B cell (primary cell): Measurements from ENCODE around the gene FZD10. TPM values are rescaled to one million over a fixed set of nuclear protein-coding genes. Genes with fewer than 3 reads are reported as not detected.

Experiments used
- ATAC-seq: fragments of 200-7000 bp; cut with Tn5 transposase; one replicate; pipeline ENCODE4 v1.10.0; 2021; ENCODE audit warnings: low read depth, mild to moderate bottlenecking, moderate number of reproducible peaks, moderate library complexity
- CTCF ChIA-PET: fragments of 350-600 bp; sonication (Branson Sonifier 250); formaldehyde crosslinking; loops from one replicate; lab custom pipeline; 2021; ENCODE audit warnings: antibody characterized with exemption, inconsistent platforms; lab: Charles Lee
- POLR2A ChIA-PET: fragments of 350-600 bp; sonication (Branson Sonifier 250); formaldehyde crosslinking; loops from one replicate; lab custom pipeline; 2021; ENCODE audit warnings: antibody characterized with exemption; lab: Charles Lee
- DNase-seq: peaks from one replicate; pipeline ENCODE4 v3.0.0; 2013
- H2AFZ ChIP-seq: 2 replicates; pipeline ENCODE4 v1.6.1; 2012; ENCODE audit warnings: mild to moderate bottlenecking, low read depth, low read length; ENCODE audit not compliant: insufficient read depth, poor library complexity, severe bottlenecking
- H3K27ac ChIP-seq, 2 donors: 1 replicate in 1 of 2; 2 replicates in 1 of 2; pipeline ENCODE4 v1.5.1; 2012 to 2013; ENCODE audit warnings: low read length in 2 of 2, mild to moderate bottlenecking in 2 of 2, moderate library complexity in 1 of 2
- H3K27me3 ChIP-seq, 4 experiments: fragments of 200-600 bp in 1 of 4; sonication (generic) in 1 of 4; replicated peaks in 1 of 4; 1 replicate in 2 of 4; 2 replicates in 2 of 4; pipeline versions ENCODE4 v1.6.1 to v1.7.0; 2013 to 2016; ENCODE audit warnings: low read length in 3 of 4, mild to moderate bottlenecking in 2 of 4, mixed read lengths in 1 of 4, moderate library complexity in 1 of 4; ENCODE audit not compliant: insufficient read depth in 4 of 4, control insufficient read depth in 3 of 4; ENCODE audit errors: control extremely low read depth in 1 of 4
- H3K36me3 ChIP-seq, 2 experiments: replicated peaks in 1 of 2; 1 replicate in 1 of 2; 2 replicates in 1 of 2; pipeline versions ENCODE4 v1.6.1 to v1.7.1; 2013; ENCODE audit warnings: low read length in 1 of 2; ENCODE audit not compliant: insufficient read depth in 2 of 2, control insufficient read depth in 1 of 2; ENCODE audit errors: control extremely low read depth in 1 of 2, extremely low read depth in 1 of 2
- H3K4me1 ChIP-seq, 2 donors: fragments of 200-600 bp in 1 of 2; sonication (generic) in 1 of 2; 1 replicate in 1 of 2; 2 replicates in 1 of 2; pipeline versions ENCODE4 v1.5.1 to v1.6.1; 2013 to 2017; ENCODE audit warnings: low read length in 2 of 2; ENCODE audit not compliant: control insufficient read depth in 2 of 2, insufficient read depth in 2 of 2
- H3K4me2 ChIP-seq: replicated peaks from 2 replicates; pipeline ENCODE3; 2012; ENCODE audit warnings: mild to moderate bottlenecking, low read depth, low read length; ENCODE audit not compliant: poor library complexity, severe bottlenecking
- H3K4me3 ChIP-seq, 5 experiments: fragments of 200-600 bp in 1 of 5; sonication (generic) in 1 of 5; 1 replicate in 3 of 5; 2 replicates in 2 of 5; pipeline versions ENCODE4 v1.5.1 to v1.7.0; 2011 to 2016; ENCODE audit warnings: low read length in 4 of 5, mild to moderate bottlenecking in 4 of 5, low read depth in 2 of 5, control low read depth in 1 of 5, moderate library complexity in 1 of 5; ENCODE audit not compliant: insufficient read depth in 1 of 5; ENCODE audit errors: control extremely low read depth in 1 of 5, extremely low read depth in 1 of 5
- H3K79me2 ChIP-seq: fragments of 200-600 bp; sonication (generic); one replicate; pipeline ENCODE4 v1.6.0; 2016; ENCODE audit warnings: low read length; ENCODE audit not compliant: control insufficient read depth, insufficient read depth
- H3K9ac ChIP-seq: fragments of 200-600 bp; sonication (generic); 2 replicates; pipeline ENCODE4 v1.6.1; 2017; ENCODE audit warnings: mild to moderate bottlenecking, low read length, moderate library complexity
- H3K9me3 ChIP-seq, 3 donors: one replicate each; pipeline versions ENCODE4 v1.6.1 to v1.7.1; 2013; ENCODE audit warnings: low read length in 2 of 3; ENCODE audit not compliant: control insufficient read depth in 2 of 3, insufficient read depth in 1 of 3; ENCODE audit errors: control extremely low read depth in 1 of 3
- H4K20me1 ChIP-seq: 2 replicates; pipeline ENCODE4 v1.6.0; 2012; ENCODE audit warnings: mild to moderate bottlenecking, low read length; ENCODE audit not compliant: insufficient read depth, control insufficient read depth, poor library complexity, severe bottlenecking
- H3K27ac Mint-ChIP-seq: one replicate; pipeline ENCODE4 v1.8.0; 2021; ENCODE audit warnings: mixed read lengths
- H3K27me3 Mint-ChIP-seq: one replicate; pipeline ENCODE4 v1.8.0; 2021; ENCODE audit warnings: mixed read lengths
- H3K4me1 Mint-ChIP-seq: one replicate; pipeline ENCODE4 v1.8.0; 2021; ENCODE audit warnings: mixed read lengths
- H3K4me3 Mint-ChIP-seq: one replicate; pipeline ENCODE4 v1.8.0; 2021; ENCODE audit warnings: mixed read lengths
- H3K9me3 Mint-ChIP-seq: one replicate; pipeline ENCODE4 v1.8.0; 2022; ENCODE audit warnings: mixed read lengths; ENCODE audit not compliant: insufficient read depth
- EZH2 ChIP-seq: IDR thresholded peaks from 2 replicates; pipeline ENCODE4 v1.6.1; 2012; ENCODE audit warnings: borderline replicate concordance, low read depth, mild to moderate bottlenecking, moderate library complexity, low read length; ENCODE audit not compliant: insufficient read depth, poor library complexity, severe bottlenecking
- WGBS: methylation state at CpG from one replicate; pipeline ENCODE4 v1.1.5; 2013; ENCODE audit warnings: missing lambda C conversion rate; ENCODE audit not compliant: insufficient coverage; 5-methylcytosine and 5-hydroxymethylcytosine counted together
- intact Hi-C: fragments of 100-400 bp; cut with micrococcal nuclease; formaldehyde crosslinking; loops from one replicate; pipeline ENCODE4 v1.10.0; 2022
- polyA plus RNA-seq: library from polyadenylated mRNA; depleted of rRNA; stranded (reverse); fragments of >200 nt; gene quantifications from 2 replicates; pipeline ENCODE4 v1.2.3, GENCODE V29; 2012
- total RNA-seq, 2 donors: library from RNA; stranded (reverse); fragments of 120-200 nt in 1 of 2; gene quantifications; 1 replicate in 1 of 2; 2 replicates in 1 of 2; pipeline versions ENCODE4 v1.2.3 to v1.2.4, GENCODE V29; 2013 to 2022
- TF ChIP-seq, protein P1 (sequence below): fragments of 200-600 bp; IDR thresholded peaks from one replicate; pipeline ENCODE4 v1.8.0; 2022; ENCODE audit warnings: antibody characterized with exemption, mild to moderate bottlenecking

FZD10 gene
- total and polyA plus RNA-seq, 2 donors (not counting 1 experiment from before 2014, with no cell fraction given): not detected

DNA sequence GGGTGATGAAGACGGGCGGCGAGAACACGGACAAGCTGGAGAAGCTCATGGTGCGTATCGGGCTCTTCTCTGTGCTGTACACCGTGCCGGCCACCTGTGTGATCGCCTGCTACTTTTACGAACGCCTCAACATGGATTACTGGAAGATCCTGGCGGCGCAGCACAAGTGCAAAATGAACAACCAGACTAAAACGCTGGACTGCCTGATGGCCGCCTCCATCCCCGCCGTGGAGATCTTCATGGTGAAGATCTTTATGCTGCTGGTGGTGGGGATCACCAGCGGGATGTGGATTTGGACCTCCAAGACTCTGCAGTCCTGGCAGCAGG is 1.9 kb downstream of the FZD10 start:
- ChIA-PET POLR2A (no interaction called here), CTCF (no interaction called here)
- no peak for DNase-seq
- Histone ChIP-seq H3K4me3 (no peak overlapping the region), H4K20me1 (no peaks in the 10 kb centered on the region), H3K79me2 (no peaks in the 10 kb centered on the region), H3K27me3 (peaks cover 0 to 36% (median 12%) of the 10 kb centered on the region in 4 experiments), H3K9ac (no peak overlapping the region), H3K9me3 (peaks cover 0 to 31% (median 0%) of the 10 kb centered on the region in 3 donors), H3K36me3 (no peaks in the 10 kb centered on the region), H2AFZ (no peak overlapping the region), H3K4me1 (peaks cover 8% of the 10 kb centered on the region in 2 donors), H3K4me2 (no peak overlapping the region), H3K27ac (no peak overlapping the region)
- Mint-ChIP-seq H3K4me1 (peaks cover 2% of the 10 kb centered on the region), H3K27me3 (peaks cover 24% of the 10 kb centered on the region), H3K9me3 (no peaks in the 10 kb centered on the region), H3K4me3 (no peak overlapping the region), H3K27ac (no peak overlapping the region)
- 20% methylated on average over 17 of the region's 18 CpGs for WGBS
- ATAC-seq: no peak
- intact Hi-C loops: no loop called here
- TF ChIP-seq EZH2: no peak
- TF ChIP-seq, protein P1, sequence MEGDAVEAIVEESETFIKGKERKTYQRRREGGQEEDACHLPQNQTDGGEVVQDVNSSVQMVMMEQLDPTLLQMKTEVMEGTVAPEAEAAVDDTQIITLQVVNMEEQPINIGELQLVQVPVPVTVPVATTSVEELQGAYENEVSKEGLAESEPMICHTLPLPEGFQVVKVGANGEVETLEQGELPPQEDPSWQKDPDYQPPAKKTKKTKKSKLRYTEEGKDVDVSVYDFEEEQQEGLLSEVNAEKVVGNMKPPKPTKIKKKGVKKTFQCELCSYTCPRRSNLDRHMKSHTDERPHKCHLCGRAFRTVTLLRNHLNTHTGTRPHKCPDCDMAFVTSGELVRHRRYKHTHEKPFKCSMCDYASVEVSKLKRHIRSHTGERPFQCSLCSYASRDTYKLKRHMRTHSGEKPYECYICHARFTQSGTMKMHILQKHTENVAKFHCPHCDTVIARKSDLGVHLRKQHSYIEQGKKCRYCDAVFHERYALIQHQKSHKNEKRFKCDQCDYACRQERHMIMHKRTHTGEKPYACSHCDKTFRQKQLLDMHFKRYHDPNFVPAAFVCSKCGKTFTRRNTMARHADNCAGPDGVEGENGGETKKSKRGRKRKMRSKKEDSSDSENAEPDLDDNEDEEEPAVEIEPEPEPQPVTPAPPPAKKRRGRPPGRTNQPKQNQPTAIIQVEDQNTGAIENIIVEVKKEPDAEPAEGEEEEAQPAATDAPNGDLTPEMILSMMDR: no peak

- ATAC-seq: no peak
Observed at GRCh38 chr12:130164936-130165335, 2.7 kb downstream of the FZD10 start.

More at GRCh38 chr12:130164936-130165335, 2.7 kb downstream of the FZD10 start:
- Histone ChIP-seq H3K9me3 (peaks cover 0 to 31% (median 0%) of the 10 kb centered on the region in 3 donors), H3K27me3 (peaks cover 0 to 30% (median 12%) of the 10 kb centered on the region in 4 experiments), H3K79me2 (no peaks in the 10 kb centered on the region), H3K4me1 (peaks cover 8% of the 10 kb centered on the region in 2 donors), H3K4me3 (no peak overlapping the region), H2AFZ (no peak overlapping the region), H3K4me2 (no peak overlapping the region), H3K27ac (no peak overlapping the region), H4K20me1 (no peaks in the 10 kb centered on the region), H3K9ac (no peak overlapping the region), H3K36me3 (no peaks in the 10 kb centered on the region)
- ChIA-PET CTCF (no interaction called here), POLR2A (no interaction called here)
- H3K27ac Mint-ChIP-seq: no peak overlapping the region
- peaks cover 2% of the 10 kb centered on the region for H3K4me1 Mint-ChIP-seq
- intact Hi-C loops: no loop called here
- H3K27me3 Mint-ChIP-seq: peaks cover 24% of the 10 kb centered on the region
- no peak for DNase-seq
- WGBS: 11% methylated on average over 3 of the region's 5 CpGs
- TF ChIP-seq EZH2: no peak
- no peaks in the 10 kb centered on the region for H3K9me3 Mint-ChIP-seq
- no peak overlapping the region for H3K4me3 Mint-ChIP-seq
